H1 (cell line): ENCODE measurements around the gene TNS1. TPM values are rescaled to one million over a fixed set of nuclear protein-coding genes. Genes with fewer than 3 reads are reported as not detected.

Experiments
- CTCF ChIA-PET: fragments of 300-600 bp; sonication (Branson Sonifier 250); formaldehyde crosslinking; loops from one replicate; lab custom pipeline; 2021; ENCODE audit not compliant: partially characterized antibody; lab: Charles Lee
- POLR2A ChIA-PET: fragments of 300-600 bp; sonication (Branson Sonifier 250); formaldehyde crosslinking; loops from one replicate; lab custom pipeline; 2021; ENCODE audit warnings: inconsistent platforms; ENCODE audit not compliant: partially characterized antibody; lab: Charles Lee
- DNase-seq, 2 experiments: peaks; one replicate each; pipeline versions ENCODE4 v3.0.0 to v3.0.0-alpha.2; 2010 to 2022; ENCODE audit warnings: low spot score in 2 of 2, low read depth in 1 of 2, mixed read lengths in 1 of 2
- FAIRE-seq: peaks from 2 replicates; lab custom pipeline; 2011; peaks lifted over from hg19 to GRCh38; lab: Jason Lieb, UNC
- H2AFZ ChIP-seq: 2 replicates; pipeline ENCODE4 v1.8.1; 2012; ENCODE audit warnings: low read length, inconsistent platforms
- H2AK5ac ChIP-seq: 2 replicates; pipeline ENCODE4 v1.6.1; 2013; ENCODE audit warnings: low read depth, low read length
- H2BK120ac ChIP-seq: replicated peaks from 2 replicates; pipeline ENCODE3; 2013; ENCODE audit warnings: low read depth, low read length, inconsistent platforms
- H2BK12ac ChIP-seq: 2 replicates; pipeline ENCODE4 v1.6.1; 2013; ENCODE audit warnings: low read depth, low read length
- H2BK15ac ChIP-seq: 2 replicates; pipeline ENCODE4 v1.6.1; 2013; ENCODE audit warnings: low read length
- H2BK20ac ChIP-seq: 2 replicates; pipeline ENCODE4 v1.6.1; 2013; ENCODE audit warnings: low read length
- H2BK5ac ChIP-seq: 2 replicates; pipeline ENCODE4 v1.6.1; 2013; ENCODE audit warnings: low read depth, low read length
- H3K14ac ChIP-seq: 2 replicates; pipeline ENCODE4 v1.6.1; 2013; ENCODE audit warnings: inconsistent platforms; ENCODE audit not compliant: insufficient read length
- H3K18ac ChIP-seq: 2 replicates; pipeline ENCODE4 v1.6.1; 2013; ENCODE audit warnings: low read length; ENCODE audit errors: extremely low read depth
- H3K23ac ChIP-seq: 2 replicates; pipeline ENCODE4 v1.6.1; 2013; ENCODE audit warnings: inconsistent platforms; ENCODE audit not compliant: insufficient read length
- H3K23me2 ChIP-seq: 2 replicates; pipeline ENCODE4 v1.6.1; 2013; ENCODE audit warnings: low read depth, low read length
- H3K27ac ChIP-seq: 2 replicates; pipeline ENCODE4 v1.6.1; 2011; ENCODE audit warnings: low read depth, low read length, inconsistent platforms
- H3K27me3 ChIP-seq, 4 experiments: replicated peaks in 1 of 4; 1 replicate in 1 of 4; 2 replicates in 3 of 4; pipeline versions ENCODE4 v1.6.1 to v1.8.1; 2011 to 2013; ENCODE audit warnings: low read length in 3 of 4, mild to moderate bottlenecking in 3 of 4, inconsistent platforms in 2 of 4, mixed read lengths in 2 of 4, moderate library complexity in 1 of 4; ENCODE audit not compliant: control insufficient read depth in 3 of 4, insufficient read depth in 3 of 4; ENCODE audit errors: extremely low read depth in 1 of 4
- H3K36me3 ChIP-seq, 4 experiments: 2 replicates each; pipeline versions ENCODE4 v1.6.1 to v1.8.1; 2011 to 2013; ENCODE audit warnings: mild to moderate bottlenecking in 4 of 4, low read length in 3 of 4, moderate library complexity in 2 of 4, control low read depth in 1 of 4, inconsistent platforms in 1 of 4; ENCODE audit not compliant: insufficient read depth in 4 of 4, control insufficient read depth in 2 of 4
- H3K4ac ChIP-seq: replicated peaks from 2 replicates; pipeline ENCODE3; 2013; ENCODE audit warnings: low read length, low read depth, mixed read lengths, inconsistent platforms; ENCODE audit not compliant: insufficient read length
- H3K4me1 ChIP-seq, 4 experiments: replicated peaks in 1 of 4; 1 replicate in 1 of 4; 2 replicates in 3 of 4; pipeline versions ENCODE4 v1.6.1 to v1.8.1; 2011 to 2013; ENCODE audit warnings: low read length in 3 of 4, inconsistent platforms in 2 of 4, mixed read lengths in 1 of 4; ENCODE audit not compliant: insufficient read depth in 4 of 4, control insufficient read depth in 3 of 4
- H3K4me2 ChIP-seq, 2 experiments: 2 replicates each; pipeline versions ENCODE4 v1.6.1 to v1.8.1; 2011 to 2013; ENCODE audit warnings: low read depth in 2 of 2, low read length in 2 of 2, control low read depth in 1 of 2, inconsistent platforms in 1 of 2, mild to moderate bottlenecking in 1 of 2; ENCODE audit not compliant: insufficient read depth in 1 of 2
- H3K4me3 ChIP-seq, 4 experiments: fragments of 200-600, 300-600 bp in 1 of 4; sonication (generic), shearing (Covaris generic), sonication (Bioruptor Twin) in 1 of 4; 2 replicates each; pipeline versions ENCODE4 v1.5.1 to v1.8.1; 2011 to 2016; ENCODE audit warnings: low read length in 4 of 4, low read depth in 3 of 4, control low read depth in 2 of 4, inconsistent platforms in 2 of 4, mild to moderate bottlenecking in 2 of 4, mixed read lengths in 1 of 4, moderate library complexity in 1 of 4; ENCODE audit not compliant: insufficient read depth in 2 of 4; ENCODE audit errors: extremely low read depth in 1 of 4
- H3K56ac ChIP-seq: replicated peaks from 2 replicates; pipeline ENCODE3; 2013; ENCODE audit warnings: low read depth, mild to moderate bottlenecking, mixed read lengths, low read length, inconsistent platforms; ENCODE audit not compliant: insufficient read length
- H3K79me1 ChIP-seq: 2 replicates; pipeline ENCODE4 v1.6.1; 2013; ENCODE audit warnings: low read depth, low read length, control low read depth
- H3K79me2 ChIP-seq, 2 experiments: 2 replicates each; pipeline versions ENCODE4 v1.6.1 to v1.8.1; 2012 to 2013; ENCODE audit warnings: low read length in 2 of 2, mild to moderate bottlenecking in 2 of 2, inconsistent platforms in 1 of 2; ENCODE audit not compliant: insufficient read depth in 2 of 2, control insufficient read depth in 1 of 2
- H3K9ac ChIP-seq, 4 experiments: replicated peaks in 1 of 4; 1 replicate in 1 of 4; 2 replicates in 3 of 4; pipeline versions ENCODE4 v1.6.1 to v1.8.1; 2011 to 2013; ENCODE audit warnings: low read depth in 3 of 4, low read length in 3 of 4, control low read depth in 2 of 4, mild to moderate bottlenecking in 2 of 4, moderate library complexity in 2 of 4, inconsistent platforms in 1 of 4; ENCODE audit errors: extremely low read depth in 1 of 4
- H3K9me3 ChIP-seq, 2 experiments: 2 replicates each; pipeline versions ENCODE4 v1.6.1 to v1.8.1; 2012 to 2013; ENCODE audit warnings: mild to moderate bottlenecking in 2 of 2, moderate library complexity in 2 of 2, control low read depth in 1 of 2, inconsistent platforms in 1 of 2, low read depth in 1 of 2, low read length in 1 of 2, mixed read lengths in 1 of 2; ENCODE audit not compliant: insufficient read depth in 2 of 2
- H4K20me1 ChIP-seq, 2 experiments: replicated peaks in 1 of 2; 2 replicates each; pipeline versions ENCODE3 to v1.8.1; 2011 to 2013; ENCODE audit warnings: inconsistent platforms in 2 of 2, low read length in 2 of 2, mild to moderate bottlenecking in 1 of 2; ENCODE audit not compliant: insufficient read depth in 2 of 2, control insufficient read depth in 1 of 2
- H4K5ac ChIP-seq: 2 replicates; pipeline ENCODE4 v1.6.1; 2013; ENCODE audit warnings: low read length, low read depth, mixed read lengths, inconsistent platforms; ENCODE audit not compliant: insufficient read length
- H4K8ac ChIP-seq: 2 replicates; pipeline ENCODE4 v1.8.0; 2013; ENCODE audit warnings: mild to moderate bottlenecking, moderate library complexity, low read length, inconsistent platforms; ENCODE audit not compliant: insufficient read depth; ENCODE audit errors: extremely low read depth
- H4K91ac ChIP-seq: replicated peaks from 2 replicates; pipeline ENCODE3; 2013; ENCODE audit warnings: low read length, mixed read lengths, inconsistent platforms; ENCODE audit not compliant: insufficient read length
- CBX5 ChIP-seq: fragments of 300-800, 300-1000 bp; sonication (generic); IDR thresholded peaks from 2 replicates; pipeline ENCODE4 v1.7.1; 2016; ENCODE audit warnings: antibody characterized with exemption, low read length, low read depth
- CHD1 ChIP-seq: IDR thresholded peaks from 2 replicates; pipeline ENCODE4 v1.6.1; 2012; ENCODE audit warnings: low read depth, low read length, improper control_type of control experiment
- HDAC2 ChIP-seq, 2 experiments: fragments of 300-600 bp in 1 of 2; sonication (generic) in 1 of 2; IDR thresholded peaks; 2 replicates each; pipeline ENCODE4 v1.6.1; 2011 to 2012; ENCODE audit warnings: low read depth in 2 of 2, low read length in 2 of 2, mild to moderate bottlenecking in 2 of 2, moderate library complexity in 2 of 2, borderline replicate concordance in 1 of 2, inconsistent platforms in 1 of 2
- POLR2A ChIP-seq, 2 experiments: IDR thresholded peaks; 1 replicate in 1 of 2; 2 replicates in 1 of 2; pipeline ENCODE4 v1.6.1; 2011; ENCODE audit warnings: low read depth in 2 of 2, low read length in 2 of 2, mild to moderate bottlenecking in 2 of 2; ENCODE audit errors: control extremely low read depth in 1 of 2
- SP4 ChIP-seq: IDR thresholded peaks from 2 replicates; pipeline ENCODE4 v1.6.1; 2012; ENCODE audit warnings: low read length, inconsistent platforms
- TBP ChIP-seq: IDR thresholded peaks from 2 replicates; pipeline ENCODE4 v1.6.1; 2011; ENCODE audit warnings: low read depth, low read length, improper control_type of control experiment
- WGBS, 2 experiments: shearing (Covaris generic) in 1 of 2; methylation state at CpG; one replicate each; pipeline versions ENCODE4 v1.1.6 to v1.1.7; 2013 to 2015; ENCODE audit warnings: low lambda C conversion rate in 2 of 2, mixed read lengths in 2 of 2, inconsistent platforms in 1 of 2, low coverage in 1 of 2, missing lambda C conversion rate in 1 of 2; ENCODE audit not compliant: insufficient replicate concordance in 2 of 2, insufficient coverage in 1 of 2, insufficient read length in 1 of 2; ENCODE audit errors: extremely low coverage in 1 of 2, missing lambda C conversion rate in 1 of 2; 5-methylcytosine and 5-hydroxymethylcytosine counted together
- polyA plus RNA-seq, 7 experiments: library from polyadenylated mRNA; depleted of rRNA in 3 of 7; stranded (reverse) in 5 of 7; unstranded in 2 of 7; fragments of >200 nt in 5 of 7; fragments of 200-250 nt in 2 of 7; gene quantifications; 1 replicate in 5 of 7; 2 replicates in 1 of 7; 4 replicates in 1 of 7; pipeline versions ENCODE4 v1.2.1 to v1.2.3, GENCODE V29; 2011 to 2013; ENCODE audit warnings: missing spikeins in 2 of 7, mixed read lengths in 2 of 7
- total RNA-seq: library from RNA; stranded (reverse); fragmentation: NEBNext Ultra II Directional; extraction: Animal tissue kit (Norgen Biotek cat#: 25700); gene quantifications from 2 replicates; pipeline ENCODE4 v1.2.1, GENCODE V29; 2021
- TF ChIP-seq, protein P1 (sequence below): IDR thresholded peaks from 2 replicates; pipeline ENCODE4 v1.6.1; 2011; ENCODE audit warnings: low read depth, mild to moderate bottlenecking, low read length; ENCODE audit not compliant: insufficient read depth

Gene TNS1
- total and polyA plus RNA-seq, 2 of the 8 experiments (the other 6 are each of a cell fraction or from before 2014, with no cell fraction given) = 1.5 to 5.1 TPM

- Histone ChIP-seq H4K8ac (no peak overlapping the region), H2BK15ac (no peak overlapping the region), H4K20me1 (no peaks in the 10 kb centered on the region), H3K23me2 (peaks cover 6% of the 10 kb centered on the region; the same call in 1 of the 2 replicates), H2AFZ (no peak overlapping the region)
- WGBS, 2 experiments = 80% methylated on average over 9 of the region's 9 CpGs; no CpG with 5 or more reads in 1 of the 2 experiments
- TF ChIP-seq SP4 = no peak
- no peak for TF ChIP-seq HDAC2 (IDR thresholded peaks at IDR 0.05; ENCODE audit: borderline replicate concordance in 1 of 2, low read depth in 2 of 2, low read length in 2 of 2)
- TF ChIP-seq CHD1 = no peak
- TF ChIP-seq TBP = no peak
- no peak for TF ChIP-seq CBX5
- TF ChIP-seq, protein P1, sequence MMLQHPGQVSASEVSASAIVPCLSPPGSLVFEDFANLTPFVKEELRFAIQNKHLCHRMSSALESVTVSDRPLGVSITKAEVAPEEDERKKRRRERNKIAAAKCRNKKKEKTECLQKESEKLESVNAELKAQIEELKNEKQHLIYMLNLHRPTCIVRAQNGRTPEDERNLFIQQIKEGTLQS = no peak
- TF ChIP-seq POLR2A (IDR thresholded peaks at IDR 0.05; ENCODE audit: control extremely low read depth in 1 of 2, low read depth in 2 of 2, low read length in 2 of 2) = no peak
- TF ChIP-seq, all 59 proteins: peak for 0
- Histone ChIP-seq H3K4me2 (no peak overlapping the region), H4K5ac (no peak overlapping the region), H3K27ac (no peak overlapping the region), H3K56ac (no peak overlapping the region), H3K9me3 (no peaks in the 10 kb centered on the region), H2BK5ac (no peak overlapping the region), H3K79me1 (no peaks in the 10 kb centered on the region), H2BK120ac (no peak overlapping the region), H3K4ac (no peak overlapping the region), H4K91ac (no peak overlapping the region), H3K18ac (no peak overlapping the region), H2AK5ac (no peak overlapping the region; the same call in 1 of the 2 replicates), H3K23ac (no peak overlapping the region), H3K27me3 (peaks cover 0 to 4% (median 2%) of the 10 kb centered on the region in 4 experiments; a peak in 4 of 7 replicates), H3K9ac (no peak overlapping the region), H3K4me3 (no peak overlapping the region), H3K4me1 (peaks cover 12 to 38% (median 22%) of the 10 kb centered on the region in 4 experiments), H2BK12ac (peak overlapping the region; percentile 68; the same call in 1 of the 2 replicates), H2BK20ac (no peak overlapping the region), H3K79me2 (no peaks in the 10 kb centered on the region), H3K14ac (no peak overlapping the region), H3K36me3 (no peaks in the 10 kb centered on the region)
- ChIA-PET POLR2A (interaction anchor here (0.7 kb wide), 1 partner anchor 18 kb away, joined by 3 read pairs; no protein-coding TSS in a partner anchor), CTCF (interaction anchor here (0.8 to 12.9 kb wide), 10 partner anchors 7 to 129 kb away, joined by 3 to 121 read pairs (median 13); no protein-coding TSS in a partner anchor)
- DNase-seq (no peak), FAIRE-seq (no peak)
These were observed 87.9 kb downstream of the TNS1 start for GRCh38 chr2:217914878-217915277.
